Mesendoderm (in vitro differentiated cells): ENCODE data around the gene ADAM10.

Experiments
- DNase-seq: peaks from one replicate; pipeline ENCODE4 v3.0.0; 2013
- H2AK5ac ChIP-seq: 2 replicates; pipeline ENCODE4 v1.6.1; 2013; ENCODE audit warnings: low read length, inconsistent platforms
- H2BK120ac ChIP-seq: 2 replicates; pipeline ENCODE4 v1.6.1; 2013; ENCODE audit warnings: low read depth, mild to moderate bottlenecking, low read length, moderate library complexity, mixed read lengths
- H2BK15ac ChIP-seq: replicated peaks from 2 replicates; pipeline ENCODE4 v1.6.1; 2013; ENCODE audit warnings: low read depth, mild to moderate bottlenecking, moderate library complexity
- H2BK5ac ChIP-seq: 2 replicates; pipeline ENCODE4 v1.6.1; 2013; ENCODE audit warnings: low read length, inconsistent platforms
- H3K18ac ChIP-seq: 2 replicates; pipeline ENCODE4 v1.6.1; 2013; ENCODE audit warnings: mild to moderate bottlenecking, low read length, mixed read lengths
- H3K23ac ChIP-seq: one replicate; pipeline ENCODE4 v1.6.1; 2013; ENCODE audit warnings: low read length
- H3K27ac ChIP-seq: 2 replicates; pipeline ENCODE4 v1.5.1; 2013; ENCODE audit warnings: low read depth, mild to moderate bottlenecking, inconsistent platforms, low read length, moderate library complexity
- H3K27me3 ChIP-seq: 2 replicates; pipeline ENCODE4 v1.6.1; 2013; ENCODE audit warnings: low read length, control low read depth, mild to moderate bottlenecking, inconsistent platforms; ENCODE audit not compliant: insufficient read depth, poor library complexity
- H3K36me3 ChIP-seq: 2 replicates; pipeline ENCODE4 v1.6.1; 2013; ENCODE audit warnings: low read length, inconsistent platforms; ENCODE audit not compliant: control insufficient read depth, insufficient read depth
- H3K4ac ChIP-seq: one replicate; pipeline ENCODE4 v1.6.1; 2013; ENCODE audit warnings: low read depth, mild to moderate bottlenecking, low read length, moderate library complexity
- H3K4me1 ChIP-seq: 2 replicates; pipeline ENCODE4 v1.6.1; 2013; ENCODE audit warnings: low read depth, low read length, inconsistent platforms; ENCODE audit not compliant: control insufficient read depth
- H3K4me2 ChIP-seq: 2 replicates; pipeline ENCODE4 v1.6.1; 2013; ENCODE audit warnings: low read length
- H3K4me3 ChIP-seq: 2 replicates; pipeline ENCODE4 v1.5.1; 2013; ENCODE audit warnings: mild to moderate bottlenecking, low read length
- H3K56ac ChIP-seq: one replicate; pipeline ENCODE4 v1.6.1; 2013; ENCODE audit warnings: low read length
- H3K79me1 ChIP-seq: 2 replicates; pipeline ENCODE4 v1.6.1; 2013; ENCODE audit warnings: low read length, inconsistent platforms
- H3K79me2 ChIP-seq: 2 replicates; pipeline ENCODE4 v1.6.1; 2013; ENCODE audit warnings: mild to moderate bottlenecking, low read length; ENCODE audit not compliant: control insufficient read depth, insufficient read depth
- H3K9ac ChIP-seq: 2 replicates; pipeline ENCODE4 v1.6.1; 2013; ENCODE audit warnings: low read length, inconsistent platforms
- H4K5ac ChIP-seq: one replicate; pipeline ENCODE4 v1.6.1; 2013; ENCODE audit warnings: low read length
- H4K8ac ChIP-seq: one replicate; pipeline ENCODE4 v1.6.1; 2013; ENCODE audit warnings: low read depth, mild to moderate bottlenecking, control low read depth, low read length, moderate library complexity
- WGBS: extraction: QIAGEN DNeasy Blood & Tissue Kit; methylation state at CpG from one replicate; pipeline ENCODE4 v1.1.7; 2013; ENCODE audit warnings: low lambda C conversion rate, missing lambda C conversion rate; ENCODE audit not compliant: insufficient coverage; ENCODE audit errors: extremely low coverage; 5-methylcytosine and 5-hydroxymethylcytosine counted together

The ADAM10 gene

DNA sequence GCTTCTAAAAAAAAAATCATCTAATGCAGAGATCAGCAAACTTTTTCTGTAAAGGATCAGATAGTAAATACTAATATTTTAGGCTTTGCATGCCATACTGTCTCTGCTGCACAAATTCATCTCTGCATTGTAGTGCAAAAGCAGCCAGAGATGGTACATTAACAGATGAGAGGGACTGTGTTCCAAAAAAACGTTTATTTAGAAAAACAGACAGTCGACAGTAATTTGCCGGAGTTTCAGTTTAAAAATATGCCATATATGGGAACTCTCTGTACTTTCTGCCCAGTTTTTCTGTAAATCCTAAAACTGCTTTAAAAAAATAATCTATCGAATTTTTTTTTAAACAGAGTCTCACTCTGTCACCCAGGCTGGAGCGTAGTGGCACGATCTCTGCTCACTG, 35.8 kb upstream of the ADAM10 start:
- no peak for DNase-seq
- no peak overlapping the region for H4K5ac ChIP-seq
- no peaks in the 10 kb centered on the region for H3K79me2 ChIP-seq
- H3K56ac ChIP-seq, result no peak overlapping the region
- H3K27ac ChIP-seq, result no peak overlapping the region
- H2BK5ac ChIP-seq, result no peak overlapping the region
- H3K4me2 ChIP-seq, result no peak overlapping the region
- no peaks in the 10 kb centered on the region for H3K4me1 ChIP-seq
- no peak overlapping the region for H3K4me3 ChIP-seq
- no peak overlapping the region for H2BK15ac ChIP-seq
- H3K9ac ChIP-seq, result no peak overlapping the region
- H4K8ac ChIP-seq, result no peak overlapping the region
- no CpG with 5 or more reads among the region's 6 CpGs for WGBS
- H3K18ac ChIP-seq, result no peak overlapping the region
- H3K36me3 ChIP-seq, result no peaks in the 10 kb centered on the region
- peaks cover 1% of the 10 kb centered on the region for H3K79me1 ChIP-seq
- no peak overlapping the region for H3K23ac ChIP-seq
- no peak overlapping the region for H2AK5ac ChIP-seq
- H3K27me3 ChIP-seq, result no peaks in the 10 kb centered on the region
- H3K4ac ChIP-seq, result no peak overlapping the region
- no peak overlapping the region for H2BK120ac ChIP-seq

DNA sequence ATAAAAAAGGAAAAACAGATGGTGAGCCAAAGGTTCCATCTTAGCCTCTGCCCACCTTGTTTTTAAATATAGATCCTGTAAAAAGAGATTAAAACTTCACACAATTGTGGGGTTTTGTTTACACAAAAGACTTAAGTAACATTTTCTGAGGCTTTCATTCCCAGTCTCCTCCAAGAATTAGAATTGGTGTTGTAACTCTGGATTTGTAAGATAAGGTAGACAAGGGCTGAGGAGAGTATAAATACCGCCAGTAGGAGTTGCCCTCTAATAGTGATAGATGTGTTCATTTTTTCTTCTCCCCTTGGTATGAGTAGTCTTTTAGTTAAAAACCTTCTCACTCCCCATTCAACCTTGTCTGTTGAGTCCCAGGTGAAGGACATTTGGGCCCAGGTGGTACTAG, 30.0 kb upstream of the ADAM10 start:
- no CpG with 5 or more reads among the region's 1 CpG for WGBS
- no peak for DNase-seq
- no peak overlapping the region for H3K4me2 ChIP-seq
- no peak overlapping the region for H4K5ac ChIP-seq
- H2BK15ac ChIP-seq, result no peak overlapping the region
- peaks cover 2% of the 10 kb centered on the region for H3K79me1 ChIP-seq
- H2AK5ac ChIP-seq, result no peak overlapping the region
- no peak overlapping the region for H4K8ac ChIP-seq
- no peaks in the 10 kb centered on the region for H3K27me3 ChIP-seq
- no peak overlapping the region for H3K9ac ChIP-seq
- H3K18ac ChIP-seq, result no peak overlapping the region
- H2BK5ac ChIP-seq, result no peak overlapping the region
- H3K4me1 ChIP-seq, result no peaks in the 10 kb centered on the region
- H3K4me3 ChIP-seq, result no peak overlapping the region
- no peak overlapping the region for H3K27ac ChIP-seq
- no peak overlapping the region for H3K23ac ChIP-seq
- no peak overlapping the region for H3K4ac ChIP-seq
- no peak overlapping the region for H2BK120ac ChIP-seq
- H3K79me2 ChIP-seq, result peaks cover 2% of the 10 kb centered on the region
- no peak overlapping the region for H3K56ac ChIP-seq
- no peaks in the 10 kb centered on the region for H3K36me3 ChIP-seq

DNA sequence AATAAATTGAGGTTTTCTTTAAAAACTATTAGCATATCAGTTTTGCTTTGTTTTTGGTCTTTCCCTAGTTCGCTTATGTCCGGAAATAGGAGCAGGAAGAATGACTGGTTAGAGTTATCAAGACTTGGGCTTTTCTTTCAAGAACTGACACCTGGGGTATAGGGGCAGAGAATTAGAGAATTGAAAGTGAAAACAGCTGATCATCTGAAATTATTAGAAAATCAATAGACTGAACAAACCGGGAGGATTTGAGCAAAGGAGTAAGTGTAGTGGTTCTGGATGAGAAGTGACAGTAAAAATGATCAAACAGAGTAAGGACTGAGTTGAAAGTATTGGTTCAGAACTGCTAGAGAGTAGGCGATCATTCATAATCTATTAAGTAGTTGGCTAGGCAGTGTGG, 27.6 kb upstream of the ADAM10 start:
- Histone ChIP-seq H2BK120ac (no peak overlapping the region), H3K18ac (no peak overlapping the region), H3K79me1 (peaks cover 7% of the 10 kb centered on the region), H2BK15ac (no peak overlapping the region), H3K79me2 (peaks cover 8% of the 10 kb centered on the region), H4K8ac (no peak overlapping the region), H3K4ac (no peak overlapping the region), H3K4me3 (no peak overlapping the region), H3K23ac (no peak overlapping the region), H2AK5ac (no peak overlapping the region), H3K4me1 (no peaks in the 10 kb centered on the region), H3K27ac (no peak overlapping the region), H3K56ac (no peak overlapping the region), H3K36me3 (no peaks in the 10 kb centered on the region), H3K4me2 (no peak overlapping the region), H2BK5ac (no peak overlapping the region), H3K9ac (no peak overlapping the region), H4K5ac (no peak overlapping the region), H3K27me3 (no peaks in the 10 kb centered on the region)
- WGBS, result no CpG with 5 or more reads among the region's 4 CpGs
- no peak for DNase-seq

DNA sequence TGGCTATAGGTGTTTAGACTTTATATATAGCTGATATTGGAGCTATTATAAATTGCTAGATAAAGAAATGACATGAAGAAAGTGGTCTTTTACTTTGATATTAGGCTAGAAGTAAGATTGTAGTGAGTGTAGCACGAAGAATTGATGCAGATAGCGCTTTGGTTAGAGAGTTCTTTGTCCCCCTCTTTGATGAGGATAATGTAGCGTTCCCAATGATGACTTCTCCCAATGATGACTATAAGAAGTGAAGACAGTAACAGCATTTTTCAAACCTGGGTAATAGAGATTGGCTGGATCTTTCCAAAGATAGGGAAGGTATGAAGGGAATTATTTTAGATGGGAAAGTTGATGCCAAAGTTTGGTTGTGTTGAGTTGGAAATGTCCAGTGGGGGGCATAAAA, 25.9 kb upstream of the ADAM10 start:
- Histone ChIP-seq H3K4me1 (peaks cover 2% of the 10 kb centered on the region), H4K8ac (no peak overlapping the region), H3K27me3 (no peaks in the 10 kb centered on the region), H3K23ac (no peak overlapping the region), H3K18ac (no peak overlapping the region), H3K56ac (no peak overlapping the region), H3K4ac (no peak overlapping the region), H3K4me2 (no peak overlapping the region), H2BK15ac (no peak overlapping the region), H2BK120ac (no peak overlapping the region), H4K5ac (no peak overlapping the region), H3K79me1 (peaks cover 7% of the 10 kb centered on the region), H3K4me3 (no peak overlapping the region), H3K9ac (no peak overlapping the region), H3K36me3 (no peaks in the 10 kb centered on the region), H2BK5ac (no peak overlapping the region), H2AK5ac (no peak overlapping the region), H3K79me2 (peaks cover 8% of the 10 kb centered on the region), H3K27ac (no peak overlapping the region)
- DNase-seq, result no peak
- no CpG with 5 or more reads among the region's 3 CpGs for WGBS

DNA sequence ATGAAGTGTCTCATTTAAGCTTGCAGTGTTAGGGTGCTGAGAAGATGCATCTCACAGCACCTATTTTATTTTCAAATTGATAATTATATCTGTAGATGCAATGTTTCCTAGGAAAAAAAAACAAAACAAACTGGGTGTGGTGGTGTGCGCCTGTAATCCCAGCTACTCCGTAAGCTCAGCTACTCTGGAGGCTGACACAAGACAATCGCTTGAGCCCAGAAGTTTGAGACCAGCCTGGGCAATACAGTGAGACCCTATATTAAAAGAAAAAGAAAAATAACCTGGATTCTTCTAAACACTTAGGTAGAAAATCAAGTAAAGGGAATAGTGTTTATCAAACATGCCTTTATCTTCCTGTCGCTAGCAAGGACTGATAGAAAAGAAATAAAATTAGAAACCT, 23.5 kb upstream of the ADAM10 start:
- no CpG with 5 or more reads among the region's 4 CpGs for WGBS
- no peak overlapping the region for H2BK120ac ChIP-seq
- H3K27ac ChIP-seq, result no peak overlapping the region
- DNase-seq, result no peak
- no peak overlapping the region for H2AK5ac ChIP-seq
- no peak overlapping the region for H4K5ac ChIP-seq
- no peak overlapping the region for H3K4ac ChIP-seq
- H3K4me2 ChIP-seq, result no peak overlapping the region
- no peak overlapping the region for H2BK15ac ChIP-seq
- H3K18ac ChIP-seq, result no peak overlapping the region
- no peak overlapping the region for H2BK5ac ChIP-seq
- peaks cover 8% of the 10 kb centered on the region for H3K79me2 ChIP-seq
- no peak overlapping the region for H3K9ac ChIP-seq
- no peaks in the 10 kb centered on the region for H3K36me3 ChIP-seq
- H3K23ac ChIP-seq, result no peak overlapping the region
- no peak overlapping the region for H4K8ac ChIP-seq
- no peak overlapping the region for H3K56ac ChIP-seq
- no peaks in the 10 kb centered on the region for H3K27me3 ChIP-seq
- H3K4me3 ChIP-seq, result no peak overlapping the region
- peaks cover 6% of the 10 kb centered on the region for H3K79me1 ChIP-seq
- peaks cover 3% of the 10 kb centered on the region for H3K4me1 ChIP-seq

DNA sequence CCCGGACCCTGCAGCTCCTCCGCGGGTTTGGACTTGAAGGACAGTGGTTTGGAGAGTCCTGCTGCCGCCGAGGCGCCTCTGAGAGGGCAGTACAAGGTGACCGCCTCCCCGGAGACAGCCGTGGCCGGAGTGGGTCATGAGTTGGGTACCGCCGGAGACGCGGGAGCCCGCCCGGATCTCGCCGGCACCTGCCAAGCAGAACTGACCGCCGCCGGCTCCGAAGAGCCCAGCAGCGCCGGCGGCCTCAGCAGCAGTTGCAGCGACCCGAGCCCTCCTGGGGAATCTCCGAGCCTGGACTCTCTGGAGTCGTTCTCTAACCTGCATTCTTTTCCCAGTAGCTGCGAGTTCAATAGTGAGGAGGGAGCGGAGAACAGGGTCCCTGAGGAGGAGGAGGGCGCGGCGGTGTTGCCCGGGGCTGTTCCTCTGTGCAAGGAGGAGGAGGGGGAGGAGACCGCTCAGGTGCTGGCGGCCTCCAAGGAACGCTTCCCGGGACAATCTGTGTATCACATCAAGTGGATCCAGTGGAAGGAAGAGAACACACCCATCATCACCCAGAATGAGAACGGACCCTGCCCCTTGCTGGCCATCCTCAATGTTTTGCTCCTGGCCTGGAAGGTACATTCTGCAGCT, 22.2 kb upstream of the ADAM10 start:
- H3K79me2 ChIP-seq, result peaks cover 8% of the 10 kb centered on the region
- no peak overlapping the region for H2BK15ac ChIP-seq
- peak overlapping the region; percentile 82 for H3K27ac ChIP-seq
- H4K8ac ChIP-seq, result no peak overlapping the region
- peak overlapping the region; percentile 13 for H3K18ac ChIP-seq
- no peak overlapping the region for H2AK5ac ChIP-seq
- no peak overlapping the region for H4K5ac ChIP-seq
- DNase-seq, result peak; percentile 77
- H3K4me1 ChIP-seq, result peaks cover 3% of the 10 kb centered on the region
- H3K23ac ChIP-seq, result no peak overlapping the region
- peak overlapping the region; percentile 79 for H3K4me2 ChIP-seq
- peak overlapping the region; percentile 90 for H3K9ac ChIP-seq
- WGBS, result no CpG with 5 or more reads among the region's 40 CpGs
- H3K4me3 ChIP-seq, result peak overlapping the region; percentile 87
- H3K27me3 ChIP-seq, result no peaks in the 10 kb centered on the region
- peaks cover 6% of the 10 kb centered on the region for H3K79me1 ChIP-seq
- H3K36me3 ChIP-seq, result no peaks in the 10 kb centered on the region
- H2BK120ac ChIP-seq, result no peak overlapping the region
- H3K4ac ChIP-seq, result no peak overlapping the region
- H2BK5ac ChIP-seq, result no peak overlapping the region
- peak overlapping the region; percentile 98 for H3K56ac ChIP-seq
